Natural killer cell (primary cell): ENCODE measurements around the gene SLC19A1. TPM values are rescaled to one million over a fixed set of nuclear protein-coding genes. Genes with fewer than 3 reads are reported as not detected.
A peak's percentile ranks its signal among the peaks of the same experiment; 100 is the strongest.

ENCODE experiments used
- ATAC-seq, 3 donors: fragments of 150-1000 bp in 2 of 3; fragments of 200-7000 bp in 1 of 3; cut with Tn5 transposase; 1 replicate in 1 of 3; 2 replicates in 2 of 3; pipeline ENCODE4 v1.10.0; 2021; ENCODE audit warnings: mild to moderate bottlenecking in 2 of 3, moderate library complexity in 2 of 3
- DNase-seq, 2 donors: peaks; one replicate each; pipeline versions ENCODE4 v3.0.0 to v3.0.0-alpha.2; 2013 to 2021; ENCODE audit warnings: mixed read lengths in 1 of 2
- H3K27ac ChIP-seq: one replicate; pipeline ENCODE4 v1.5.1; 2013; ENCODE audit warnings: mild to moderate bottlenecking, low read length
- H3K27me3 ChIP-seq: one replicate; pipeline ENCODE4 v1.6.1; 2013; ENCODE audit warnings: low read length; ENCODE audit not compliant: control insufficient read depth, insufficient read depth
- H3K36me3 ChIP-seq: one replicate; pipeline ENCODE4 v1.6.1; 2013; ENCODE audit warnings: low read length; ENCODE audit not compliant: control insufficient read depth, insufficient read depth
- H3K4me1 ChIP-seq: one replicate; pipeline ENCODE4 v1.6.1; 2013; ENCODE audit warnings: low read length; ENCODE audit not compliant: control insufficient read depth, insufficient read depth
- H3K4me3 ChIP-seq: one replicate; pipeline ENCODE4 v1.5.1; 2013; ENCODE audit warnings: low read length
- H3K9me3 ChIP-seq: one replicate; pipeline ENCODE4 v1.6.1; 2013; ENCODE audit warnings: low read length; ENCODE audit not compliant: control insufficient read depth, insufficient read depth
- H3K27ac Mint-ChIP-seq, 2 donors: one replicate each; pipeline ENCODE4 v1.8.0; 2022; ENCODE audit warnings: mild to moderate bottlenecking in 2 of 2, mixed read lengths in 2 of 2, moderate library complexity in 1 of 2
- H3K27me3 Mint-ChIP-seq, 2 donors: one replicate each; pipeline ENCODE4 v1.8.0; 2022; ENCODE audit warnings: low read depth in 2 of 2, mixed read lengths in 2 of 2
- H3K36me3 Mint-ChIP-seq: one replicate; pipeline ENCODE4 v1.8.0; 2022; ENCODE audit warnings: mixed read lengths
- H3K4me1 Mint-ChIP-seq, 2 donors: one replicate each; pipeline ENCODE4 v1.8.0; 2022; ENCODE audit warnings: mixed read lengths in 2 of 2
- H3K4me3 Mint-ChIP-seq: one replicate; pipeline ENCODE4 v1.8.0; 2022; ENCODE audit warnings: mild to moderate bottlenecking, moderate library complexity, mixed read lengths
- H3K9me3 Mint-ChIP-seq, 2 donors: one replicate each; pipeline ENCODE4 v1.8.0; 2022; ENCODE audit warnings: mixed read lengths in 2 of 2
- CTCF ChIP-seq: fragments of 200-600 bp; IDR thresholded peaks from one replicate; pipeline ENCODE4 v1.8.0; 2022; ENCODE audit warnings: antibody characterized with exemption
- WGBS: methylation state at CpG from one replicate; pipeline ENCODE4 v1.1.7; 2013; ENCODE audit warnings: missing lambda C conversion rate; ENCODE audit not compliant: insufficient coverage; 5-methylcytosine and 5-hydroxymethylcytosine counted together
- intact Hi-C: fragments of 100-400 bp; cut with micrococcal nuclease; formaldehyde crosslinking; loops from one replicate; pipeline ENCODE4 v1.14.2; 2022
- total RNA-seq, 4 donors: library from RNA; stranded (reverse); fragments of 120-200 nt in 1 of 4; gene quantifications; one replicate each; pipeline versions ENCODE4 v1.2.3 to v1.2.4, GENCODE V29; 2013 to 2022

Gene SLC19A1
- 1 to 10 TPM; 2.5 to 9.0 (median 4.9) TPM for total RNA-seq
- total RNA-seq (2013), result 3.1 TPM

GRCh38 chr21:45542242-45542666, at the start of gene SLC19A1:
TSS of gene SLC19A1 (minus strand) at chr21:45542440. CDS start at chr21:45537959, 4,481 bp downstream.
- peaks cover 0 to 4% of the 10 kb centered on the region in 2 donors for H3K4me1 Mint-ChIP-seq
- Histone ChIP-seq H3K36me3 (no peaks in the 10 kb centered on the region), H3K27ac (no peak within 1 kb of the TSS), H3K27me3 (no peaks in the 10 kb centered on the region), H3K4me3 (peak within 1 kb of the TSS; percentile 27), H3K9me3 (no peaks in the 10 kb centered on the region), H3K4me1 (peaks cover 20% of the 10 kb centered on the region)
- under 1% methylated on average over 59 of the region's 59 CpGs for WGBS
- ATAC-seq (peak; percentile 89 to 93 (median 90)), DNase-seq (peak; percentile 72 to 88)
- peak within 1 kb of the TSS in 1 of 2 donors; percentile 29 for H3K27ac Mint-ChIP-seq
- peak within 1 kb of the TSS; percentile 80 for H3K4me3 Mint-ChIP-seq
- H3K9me3 Mint-ChIP-seq, result no peaks in the 10 kb centered on the region
- intact Hi-C loops, result no loop called here
- no peaks in the 10 kb centered on the region for H3K27me3 Mint-ChIP-seq
- peak; percentile 54 for TF ChIP-seq CTCF
- H3K36me3 Mint-ChIP-seq, result no peaks in the 10 kb centered on the region

- peaks cover 10% of the 10 kb centered on the region for H3K36me3 Mint-ChIP-seq
- no peak overlapping the region for H3K27ac Mint-ChIP-seq
- Histone ChIP-seq H3K9me3 (peaks cover 6% of the 10 kb centered on the region), H3K36me3 (no peaks in the 10 kb centered on the region), H3K4me1 (peaks cover 22% of the 10 kb centered on the region), H3K27me3 (peaks cover 13% of the 10 kb centered on the region), H3K4me3 (no peak overlapping the region), H3K27ac (no peak overlapping the region)
- no peak for DNase-seq
- H3K4me1 Mint-ChIP-seq, result peaks cover 4% of the 10 kb centered on the region in 2 donors
- 92% methylated on average over 8 of the region's 9 CpGs for WGBS
- H3K9me3 Mint-ChIP-seq, result peaks cover 0 to 4% of the 10 kb centered on the region in 2 donors
- no peak for ATAC-seq
- H3K4me3 Mint-ChIP-seq, result no peak overlapping the region
- intact Hi-C loops, result loop anchor here (10.0 kb wide), 1 partner anchor 297 kb away; no protein-coding TSS in a partner anchor
- H3K27me3 Mint-ChIP-seq, result peaks cover 29 to 31% of the 10 kb centered on the region in 2 donors
- no peak for TF ChIP-seq CTCF
Measured at GRCh38 chr21:45591619-45592207, 49.5 kb upstream of the SLC19A1 start.

- intact Hi-C loops, result loop anchor here (10.0 kb wide), 1 partner anchor 296 kb away; no protein-coding TSS in a partner anchor
- H3K27me3 Mint-ChIP-seq, result peaks cover 34 to 35% of the 10 kb centered on the region in 2 donors
- WGBS, result 9% methylated on average over 51 of the region's 53 CpGs
Measured at GRCh38 chr21:45590726-45591618, 48.7 kb upstream of the SLC19A1 start.

More at GRCh38 chr21:45590726-45591618, 48.7 kb upstream of the SLC19A1 start:
- Histone ChIP-seq H3K4me3 (no peak overlapping the region), H3K27ac (no peak overlapping the region), H3K9me3 (peaks cover 10% of the 10 kb centered on the region), H3K36me3 (no peaks in the 10 kb centered on the region), H3K4me1 (peaks cover 22% of the 10 kb centered on the region), H3K27me3 (peaks cover 16% of the 10 kb centered on the region)
- H3K36me3 Mint-ChIP-seq, result peaks cover 18% of the 10 kb centered on the region
- ATAC-seq, result peak; percentile 41 to 59 (median 57)
- no peaks in the 10 kb centered on the region for H3K4me1 Mint-ChIP-seq
- H3K9me3 Mint-ChIP-seq, result peaks cover 3 to 9% of the 10 kb centered on the region in 2 donors
- H3K4me3 Mint-ChIP-seq, result no peak overlapping the region
- H3K27ac Mint-ChIP-seq, result no peak overlapping the region
- peak; percentile 34 to 66 for DNase-seq
- TF ChIP-seq CTCF, result no peak
